Adrenal gland (tissue), 12 donors: ENCODE results near the gene CCL7. TPM values are rescaled to one million over a fixed set of nuclear protein-coding genes. Genes with fewer than 3 reads are reported as not detected.

Source experiments
- DNase-seq, 7 donors: peaks; one replicate each; pipeline ENCODE4 v3.0.0-alpha.2; 2019 to 2020
- H3K27ac ChIP-seq, 5 donors: fragments of 200-600 bp; sonication (generic) in 4 of 5; 1 replicate in 3 of 5; 2 replicates in 2 of 5; pipeline versions ENCODE4 v1.5.1 to v1.8.0; 2016 to 2020; ENCODE audit warnings: mild to moderate bottlenecking in 1 of 5
- H3K27me3 ChIP-seq: fragments of 200-600 bp; 2 replicates; pipeline ENCODE4 v1.8.0; 2021
- H3K36me3 ChIP-seq, 2 donors: fragments of 200-600 bp; replicated peaks in 1 of 2; 1 replicate in 1 of 2; 2 replicates in 1 of 2; pipeline versions ENCODE4 v1.5.1 to v1.8.0; 2018 to 2022
- H3K4me1 ChIP-seq, 2 donors: fragments of 200-600 bp; replicated peaks in 1 of 2; 1 replicate in 1 of 2; 2 replicates in 1 of 2; pipeline versions ENCODE4 v1.5.1 to v1.8.0; 2018 to 2021
- H3K4me3 ChIP-seq, 4 donors: fragments of 200-600 bp; sonication (generic) in 3 of 4; one replicate each; pipeline ENCODE4 v1.5.1; 2016 to 2018
- H3K9me3 ChIP-seq, 3 donors: fragments of 200-600 bp; sonication (generic) in 1 of 3; replicated peaks in 1 of 3; 1 replicate in 2 of 3; 2 replicates in 1 of 3; pipeline versions ENCODE4 v1.5.1 to v1.8.0; 2016 to 2021
- CTCF ChIP-seq, 6 experiments: fragments of 450-650 bp in 4 of 6; fragments of 200-600 bp in 2 of 6; sonication (generic) in 1 of 6; IDR thresholded peaks; 1 replicate in 5 of 6; 2 replicates in 1 of 6; pipeline versions ENCODE4 v1.5.1 to v1.8.0; 2016 to 2021; ENCODE audit warnings: antibody characterized with exemption in 6 of 6, mild to moderate bottlenecking in 2 of 6, moderate library complexity in 1 of 6
- POLR2A ChIP-seq, 2 donors: fragments of 450-650 bp; IDR thresholded peaks; one replicate each; pipeline ENCODE4 v1.6.1; 2017; ENCODE audit warnings: antibody characterized with exemption in 2 of 2, mild to moderate bottlenecking in 2 of 2, moderate library complexity in 1 of 2
- WGBS, 4 donors: extraction: QIAGEN DNeasy Blood & Tissue Kit in 2 of 4; methylation state at CpG; one replicate each; pipeline versions ENCODE4 v1.1.5 to v1.1.7; 2013 to 2017; 5-methylcytosine and 5-hydroxymethylcytosine counted together
- intact Hi-C, 2 donors: fragments of 100-400 bp; cut with DNase I; formaldehyde crosslinking; loops; one replicate each; pipeline versions ENCODE4 v1.14.1 to v1.15.0; 2022 to 2023
- polyA plus RNA-seq, 3 donors: library from polyadenylated mRNA; stranded (reverse); fragments of 200-250 nt in 2 of 3; fragments of 350-450 nt in 1 of 3; fragmentation: Illumina TruSeq in 1 of 3; extraction: RNeasy Lipid Tissue Mini Kit (QIAGEN cat#74804) in 1 of 3; gene quantifications; one replicate each; pipeline ENCODE4 v1.2.3, GENCODE V29; 2013 to 2014
- total RNA-seq, 9 donors: library from RNA; depleted of rRNA in 4 of 9; stranded (reverse); fragments of >200 nt in 4 of 9; fragments of 120-200 nt in 1 of 9; fragmentation: NEBNext Ultra II Directional in 1 of 9; extraction: Animal tissue kit (Norgen Biotek cat#: 25700) in 1 of 9; gene quantifications; one replicate each; pipeline versions ENCODE4 v1.1.0 to v1.2.4, GENCODE V29; 2013 to 2023
- donor health status: healthy with polysubstance abuse.
- donor health status: Bipolar disorder and iron deficiency.
- donor health status: DM: yes; HTN: yes; CAD: no.
- donor health status: DM: no; HTN: no; CAD: no.
- donor health status: DM: no; HTN: no; CAD: no.
- donor health status: DM: yes; HTN: yes; CAD: no.

The CCL7 gene
- total and polyA plus RNA-seq, 12 donors: 0.64 to 2.2 (median 0.74) TPM; not detected in 9

- no peaks in the 10 kb centered on the region for H3K27me3 ChIP-seq
- H3K36me3 ChIP-seq: no peaks in the 10 kb centered on the region
- DNase-seq: peak in 6 of 7 donors; percentile 64 to 91 (median 76)
- peak within 1 kb of the TSS in 2 of 4 donors; percentile 20 to 49 for H3K4me3 ChIP-seq
- no peaks in the 10 kb centered on the region for H3K9me3 ChIP-seq
- peak; percentile 23 to 51 for TF ChIP-seq POLR2A (IDR thresholded peaks at IDR 0.05)
- TF ChIP-seq CTCF (IDR thresholded peaks at IDR 0.05): no peak
- H3K4me1 ChIP-seq: peaks cover 55 to 62% of the 10 kb centered on the region in 2 donors
- peak within 1 kb of the TSS in 4 of 5 donors; percentile 34 to 84 (median 66) for H3K27ac ChIP-seq
- intact Hi-C loops: loop anchor here in 1 of 2 donors (5.0 kb wide), 1 partner anchor 62 kb away; the partner anchor contains the start of gene CCL8
- WGBS, 4 donors: 2 to 5% (median 5%) methylated on average over 11 of the region's 11 CpGs
Observed at GRCh38 chr17:34254651-34255380, 15.2 kb upstream of the CCL7 start, which contains the start of gene CCL2. Gene CCL2 (plus strand): TSS chr17:34255285. CDS start chr17:34255350, 65 bp downstream.

DNA sequence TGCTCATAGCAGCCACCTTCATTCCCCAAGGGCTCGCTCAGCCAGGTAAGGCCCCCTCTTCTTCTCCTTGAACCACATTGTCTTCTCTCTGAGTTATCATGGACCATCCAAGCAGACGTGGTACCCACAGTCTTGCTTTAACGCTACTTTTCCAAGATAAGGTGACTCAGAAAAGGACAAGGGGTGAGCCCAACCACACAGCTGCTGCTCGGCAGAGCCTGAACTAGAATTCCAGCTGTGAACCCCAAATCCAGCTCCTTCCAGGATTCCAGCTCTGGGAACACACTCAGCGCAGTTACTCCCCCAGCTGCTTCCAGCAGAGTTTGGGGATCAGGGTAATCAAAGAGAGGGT lies 14.7 kb upstream of the CCL7 start:
- Histone ChIP-seq H3K36me3 (no peaks in the 10 kb centered on the region), H3K4me1 (peaks cover 50 to 57% of the 10 kb centered on the region in 2 donors), H3K27ac (peak overlapping the region in 4 of 5 donors; percentile 34 to 84 (median 66)), H3K4me3 (peak overlapping the region in 2 of 4 donors; percentile 20 to 49), H3K27me3 (no peaks in the 10 kb centered on the region), H3K9me3 (no peaks in the 10 kb centered on the region)
- intact Hi-C loops: no loop called here
- 23 to 36% (median 28%) methylated on average over 3 to 5 of the region's 5 CpGs for WGBS, 4 donors
- TF ChIP-seq CTCF (IDR thresholded peaks at IDR 0.05) (no peak), POLR2A (IDR thresholded peaks at IDR 0.05) (no peak)
- no peak for DNase-seq

- Histone ChIP-seq H3K36me3 (no peaks in the 10 kb centered on the region), H3K27ac (peak overlapping the region in 3 of 5 donors; percentile 34 to 84 (median 69)), H3K9me3 (no peaks in the 10 kb centered on the region), H3K27me3 (no peaks in the 10 kb centered on the region), H3K4me1 (peaks cover 45 to 52% of the 10 kb centered on the region in 2 donors), H3K4me3 (peak overlapping the region in 1 of 4 donors; percentile 49)
- WGBS, 4 donors: 74 to 91% (median 81%) methylated on average over 1 of the region's 1 CpG
- TF ChIP-seq CTCF (IDR thresholded peaks at IDR 0.05) (no peak), POLR2A (IDR thresholded peaks at IDR 0.05) (no peak)
- DNase-seq: no peak
- intact Hi-C loops: no loop called here
Observed at GRCh38 chr17:34255841-34256240, 14.2 kb upstream of the CCL7 start.

DNA sequence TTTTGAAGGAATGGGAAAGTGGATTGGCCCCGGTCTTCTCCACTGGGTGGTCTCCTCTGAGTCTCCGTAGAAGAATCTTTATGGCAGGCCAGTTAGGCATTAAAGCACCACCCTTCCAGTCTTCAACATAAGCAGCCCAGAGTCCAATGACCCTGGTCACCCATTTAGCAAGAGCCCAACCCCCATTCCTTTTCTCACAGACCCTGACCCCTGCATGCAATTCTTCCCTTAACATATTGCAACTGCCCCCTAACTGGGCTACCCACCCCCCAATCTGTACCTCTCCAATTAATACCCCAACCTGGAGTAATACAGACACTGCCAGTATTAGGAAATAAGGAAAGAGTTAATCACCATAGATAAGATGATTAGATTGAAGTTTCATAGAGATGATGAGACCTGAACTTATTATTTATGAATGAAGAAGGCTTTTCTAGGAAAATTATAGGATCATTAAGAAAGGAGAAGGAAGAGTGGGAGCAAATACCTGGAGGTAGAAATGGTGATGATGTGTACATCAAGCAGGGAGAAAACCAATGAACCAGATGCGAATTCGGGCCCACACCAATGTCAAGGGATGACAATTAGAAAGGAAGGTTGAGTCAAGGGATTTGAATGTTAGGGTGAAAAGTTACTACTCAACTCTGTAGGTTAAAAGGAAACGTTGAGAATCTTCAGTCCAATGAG lies 12.6 kb upstream of the CCL7 start:
- Histone ChIP-seq H3K4me3 (no peak overlapping the region), H3K27me3 (no peaks in the 10 kb centered on the region), H3K9me3 (no peaks in the 10 kb centered on the region), H3K4me1 (peaks cover 31 to 36% of the 10 kb centered on the region in 2 donors), H3K36me3 (no peaks in the 10 kb centered on the region), H3K27ac (no peak overlapping the region)
- intact Hi-C loops: no loop called here
- TF ChIP-seq CTCF (IDR thresholded peaks at IDR 0.05) (no peak), POLR2A (IDR thresholded peaks at IDR 0.05) (no peak)
- 71 to 83% (median 77%) methylated on average over 5 of the region's 5 CpGs for WGBS, 4 donors
- DNase-seq: no peak
